ENCODE results near the gene POU6F2. TPM values are rescaled to one million over a fixed set of nuclear protein-coding genes. Genes with fewer than 3 reads are reported as not detected.

The POU6F2 gene
- total RNA-seq, 1 experiment from 2014 or later, result not detected

DNA sequence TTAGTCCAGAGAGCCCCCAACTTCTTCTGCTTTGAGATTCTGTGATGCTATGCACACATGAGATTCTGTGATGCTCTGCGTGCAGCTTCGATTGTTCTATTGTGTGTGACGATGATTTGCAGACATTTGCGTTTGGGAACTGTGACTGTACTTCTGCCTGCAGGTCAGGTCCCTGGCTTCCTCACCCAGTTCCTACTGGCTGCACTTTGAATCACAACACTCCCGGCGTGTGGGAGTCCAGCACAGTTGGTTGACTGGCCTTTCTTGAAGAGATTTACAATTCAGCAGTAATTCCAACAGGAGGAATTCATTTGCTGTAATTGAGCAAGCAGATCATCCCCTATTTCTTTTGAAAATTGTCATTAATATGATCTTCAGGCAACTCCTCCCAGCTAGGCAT, 336.3 kb downstream of the POU6F2 start:
- TF ChIP-seq TCF7L2 (IDR thresholded peaks at IDR 0.05; ENCODE audit: low read depth, low read length) (no peak), POLR2AphosphoS5 (IDR thresholded peaks at IDR 0.05; ENCODE audit: low read depth, low read length) (no peak)
- TF ChIP-seq, protein P1, sequence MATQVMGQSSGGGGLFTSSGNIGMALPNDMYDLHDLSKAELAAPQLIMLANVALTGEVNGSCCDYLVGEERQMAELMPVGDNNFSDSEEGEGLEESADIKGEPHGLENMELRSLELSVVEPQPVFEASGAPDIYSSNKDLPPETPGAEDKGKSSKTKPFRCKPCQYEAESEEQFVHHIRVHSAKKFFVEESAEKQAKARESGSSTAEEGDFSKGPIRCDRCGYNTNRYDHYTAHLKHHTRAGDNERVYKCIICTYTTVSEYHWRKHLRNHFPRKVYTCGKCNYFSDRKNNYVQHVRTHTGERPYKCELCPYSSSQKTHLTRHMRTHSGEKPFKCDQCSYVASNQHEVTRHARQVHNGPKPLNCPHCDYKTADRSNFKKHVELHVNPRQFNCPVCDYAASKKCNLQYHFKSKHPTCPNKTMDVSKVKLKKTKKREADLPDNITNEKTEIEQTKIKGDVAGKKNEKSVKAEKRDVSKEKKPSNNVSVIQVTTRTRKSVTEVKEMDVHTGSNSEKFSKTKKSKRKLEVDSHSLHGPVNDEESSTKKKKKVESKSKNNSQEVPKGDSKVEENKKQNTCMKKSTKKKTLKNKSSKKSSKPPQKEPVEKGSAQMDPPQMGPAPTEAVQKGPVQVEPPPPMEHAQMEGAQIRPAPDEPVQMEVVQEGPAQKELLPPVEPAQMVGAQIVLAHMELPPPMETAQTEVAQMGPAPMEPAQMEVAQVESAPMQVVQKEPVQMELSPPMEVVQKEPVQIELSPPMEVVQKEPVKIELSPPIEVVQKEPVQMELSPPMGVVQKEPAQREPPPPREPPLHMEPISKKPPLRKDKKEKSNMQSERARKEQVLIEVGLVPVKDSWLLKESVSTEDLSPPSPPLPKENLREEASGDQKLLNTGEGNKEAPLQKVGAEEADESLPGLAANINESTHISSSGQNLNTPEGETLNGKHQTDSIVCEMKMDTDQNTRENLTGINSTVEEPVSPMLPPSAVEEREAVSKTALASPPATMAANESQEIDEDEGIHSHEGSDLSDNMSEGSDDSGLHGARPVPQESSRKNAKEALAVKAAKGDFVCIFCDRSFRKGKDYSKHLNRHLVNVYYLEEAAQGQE (IDR thresholded peaks at IDR 0.05; ENCODE audit: insufficient read depth in 1 of 2, low read depth in 2 of 2, low read length in 1 of 2), result no peak
- TF ChIP-seq, protein P2, sequence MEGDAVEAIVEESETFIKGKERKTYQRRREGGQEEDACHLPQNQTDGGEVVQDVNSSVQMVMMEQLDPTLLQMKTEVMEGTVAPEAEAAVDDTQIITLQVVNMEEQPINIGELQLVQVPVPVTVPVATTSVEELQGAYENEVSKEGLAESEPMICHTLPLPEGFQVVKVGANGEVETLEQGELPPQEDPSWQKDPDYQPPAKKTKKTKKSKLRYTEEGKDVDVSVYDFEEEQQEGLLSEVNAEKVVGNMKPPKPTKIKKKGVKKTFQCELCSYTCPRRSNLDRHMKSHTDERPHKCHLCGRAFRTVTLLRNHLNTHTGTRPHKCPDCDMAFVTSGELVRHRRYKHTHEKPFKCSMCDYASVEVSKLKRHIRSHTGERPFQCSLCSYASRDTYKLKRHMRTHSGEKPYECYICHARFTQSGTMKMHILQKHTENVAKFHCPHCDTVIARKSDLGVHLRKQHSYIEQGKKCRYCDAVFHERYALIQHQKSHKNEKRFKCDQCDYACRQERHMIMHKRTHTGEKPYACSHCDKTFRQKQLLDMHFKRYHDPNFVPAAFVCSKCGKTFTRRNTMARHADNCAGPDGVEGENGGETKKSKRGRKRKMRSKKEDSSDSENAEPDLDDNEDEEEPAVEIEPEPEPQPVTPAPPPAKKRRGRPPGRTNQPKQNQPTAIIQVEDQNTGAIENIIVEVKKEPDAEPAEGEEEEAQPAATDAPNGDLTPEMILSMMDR (IDR thresholded peaks at IDR 0.05), result no peak
- in situ Hi-C loops (cut with HindIII; ENCODE audit: low pct_unique_long_range_greater_than_20kb, low sequenced_read_pairs) (no loop called here), intact Hi-C loops (cut with micrococcal nuclease; ENCODE audit: unreplicated experiment) (no loop called here)
- no peak for ATAC-seq
- Histone ChIP-seq H3K4me1 (ENCODE audit: control insufficient read depth, insufficient read depth, low read length) (no peaks in the 10 kb centered on the region), H3K36me3 (ENCODE audit: control insufficient read depth, insufficient read depth, low read length) (no peaks in the 10 kb centered on the region), H3K4me3 (ENCODE audit: low read depth in 2 of 2, low read length in 2 of 2) (no peak overlapping the region), H3K27ac (ENCODE audit: low read length) (no peak overlapping the region), H3K9me3 (ENCODE audit: control insufficient read depth, insufficient read depth, low read depth, low read length) (no peaks in the 10 kb centered on the region), H3K27me3 (ENCODE audit: control insufficient read depth, insufficient read depth, low read length) (peaks cover 2% of the 10 kb centered on the region; the same call in 1 of the 2 replicates)
- no peak for DNase-seq (ENCODE audit: low read depth, low spot score)
- ChIA-PET POLR2A (no interaction called here), CTCF (no interaction called here)
- no TSS peak for BruUV-seq (replicated peaks)

DNA sequence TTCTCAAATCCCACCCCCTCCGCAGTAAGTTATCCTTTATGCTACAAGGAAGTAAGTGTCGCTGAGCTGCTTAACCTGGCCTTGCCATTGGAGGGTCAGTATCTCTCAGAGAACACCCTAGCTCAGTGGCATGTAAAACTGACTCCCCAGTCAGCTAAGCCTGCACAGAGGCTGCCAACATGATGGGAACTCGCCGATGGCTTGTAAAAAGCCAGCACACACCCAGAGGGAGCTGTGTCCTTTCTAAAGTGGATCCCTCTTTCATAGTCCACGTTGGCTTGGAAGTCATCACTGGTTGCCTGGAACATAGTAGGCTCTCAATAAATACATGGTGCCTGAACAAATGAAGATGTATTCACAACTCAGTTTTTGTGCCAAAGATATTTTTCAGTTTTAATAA, 339.4 kb downstream of the POU6F2 start:
- no peaks in the 10 kb centered on the region; the same call in 1 of the 2 replicates for H3K27me3 ChIP-seq (ENCODE audit: control insufficient read depth, insufficient read depth, low read length)
- BruUV-seq (replicated peaks), result no TSS peak
- CTCF ChIA-PET, result no interaction called here
- in situ Hi-C loops (cut with HindIII; ENCODE audit: low pct_unique_long_range_greater_than_20kb, low sequenced_read_pairs) (no loop called here), intact Hi-C loops (cut with micrococcal nuclease; ENCODE audit: unreplicated experiment) (no loop called here)
- H3K27ac ChIP-seq (ENCODE audit: low read length), result no peak overlapping the region
- H3K9me3 ChIP-seq (ENCODE audit: control insufficient read depth, insufficient read depth, low read depth, low read length), result no peaks in the 10 kb centered on the region
- DNase-seq (ENCODE audit: low read depth, low spot score), result no peak
- TF ChIP-seq, protein P2 (IDR thresholded peaks at IDR 0.05), result no peak
- no peak for TF ChIP-seq TCF7L2 (IDR thresholded peaks at IDR 0.05; ENCODE audit: low read depth, low read length)
- TF ChIP-seq, protein P1 (IDR thresholded peaks at IDR 0.05; ENCODE audit: insufficient read depth in 1 of 2, low read depth in 2 of 2, low read length in 1 of 2), result no peak
- no peak for TF ChIP-seq SIN3A (IDR thresholded peaks at IDR 0.05; ENCODE audit: borderline replicate concordance, insufficient read depth, low read depth, low read length)
- TF ChIP-seq POLR2AphosphoS5 (IDR thresholded peaks at IDR 0.05; ENCODE audit: low read depth, low read length), result no peak
- H3K4me1 ChIP-seq (ENCODE audit: control insufficient read depth, insufficient read depth, low read length), result no peaks in the 10 kb centered on the region
- POLR2A ChIA-PET, result no interaction called here
- no peak overlapping the region for H3K4me3 ChIP-seq (ENCODE audit: low read depth in 2 of 2, low read length in 2 of 2)
- ATAC-seq, result no peak
- H3K36me3 ChIP-seq (ENCODE audit: control insufficient read depth, insufficient read depth, low read length), result no peaks in the 10 kb centered on the region
